ENCODE data around the gene TBC1D4.

The TBC1D4 gene

GRCh38 chr13:75443356-75443958 lies 38.5 kb downstream of the TBC1D4 start:
- no peak overlapping the region for H3K4me2 ChIP-seq (ENCODE audit: low read length)
- no peaks in the 10 kb centered on the region for H3K27me3 ChIP-seq (ENCODE audit: insufficient read depth, low read length)
- H3K79me1 ChIP-seq (ENCODE audit: low read length), result no peaks in the 10 kb centered on the region
- no peak for DNase-seq
- no CpG with 5 or more reads among the region's 8 CpGs for WGBS (ENCODE audit: extremely low coverage, insufficient coverage, insufficient read length)
- H3K9ac ChIP-seq (ENCODE audit: low read length), result no peak overlapping the region
- no peak overlapping the region for H4K91ac ChIP-seq (ENCODE audit: low read depth, low read length)
- no peaks in the 10 kb centered on the region for H3K36me3 ChIP-seq (ENCODE audit: control insufficient read depth in 1 of 2, insufficient read depth in 2 of 2, low read length in 2 of 2)
- no peak overlapping the region for H3K18ac ChIP-seq (ENCODE audit: low read length)
- H2BK5ac ChIP-seq (ENCODE audit: low read depth, low read length, poor library complexity), result no peak overlapping the region
- H3K4ac ChIP-seq (ENCODE audit: low read depth, low read length), result no peak overlapping the region
- H3K23ac ChIP-seq (ENCODE audit: low read length), result no peak overlapping the region
- no peak overlapping the region for H2BK12ac ChIP-seq (ENCODE audit: low read length)
- no peak overlapping the region for H3K14ac ChIP-seq (ENCODE audit: low read length)
- H3K4me1 ChIP-seq (ENCODE audit: control insufficient read depth in 1 of 2, insufficient read depth in 2 of 2, low read length in 2 of 2), result no peaks in the 10 kb centered on the region
- no peak overlapping the region for H4K8ac ChIP-seq (ENCODE audit: low read depth, low read length)
- H3K27ac ChIP-seq (ENCODE audit: low read depth, low read length), result no peak overlapping the region
- no peaks in the 10 kb centered on the region for H3K79me2 ChIP-seq (ENCODE audit: control insufficient read depth, insufficient read depth, low read length, poor library complexity)
- no peak overlapping the region for H3K4me3 ChIP-seq (ENCODE audit: low read depth, low read length)
- no peak overlapping the region for H2AK5ac ChIP-seq (ENCODE audit: low read length)
- H2BK120ac ChIP-seq (ENCODE audit: insufficient read depth, low read length, poor library complexity), result no peak overlapping the region
- H2AFZ ChIP-seq (ENCODE audit: insufficient read depth, low read length, poor library complexity), result no peak overlapping the region
- no peaks in the 10 kb centered on the region for H3K9me3 ChIP-seq (ENCODE audit: insufficient read depth, low read depth, low read length)
- no peak overlapping the region for H4K12ac ChIP-seq (ENCODE audit: low read depth, low read length)

GRCh38 chr13:75442736-75443234 lies 39.2 kb downstream of the TBC1D4 start:
- Histone ChIP-seq H2AFZ (ENCODE audit: insufficient read depth, low read length, poor library complexity) (no peak overlapping the region), H3K79me2 (ENCODE audit: control insufficient read depth, insufficient read depth, low read length, poor library complexity) (no peaks in the 10 kb centered on the region), H4K8ac (ENCODE audit: low read depth, low read length) (no peak overlapping the region), H3K4me1 (ENCODE audit: control insufficient read depth in 1 of 2, insufficient read depth in 2 of 2, low read length in 2 of 2) (no peaks in the 10 kb centered on the region), H3K18ac (ENCODE audit: low read length) (no peak overlapping the region), H3K23ac (ENCODE audit: low read length) (no peak overlapping the region), H4K12ac (ENCODE audit: low read depth, low read length) (no peak overlapping the region), H2AK5ac (ENCODE audit: low read length) (no peak overlapping the region), H3K4me2 (ENCODE audit: low read length) (no peak overlapping the region), H3K9me3 (ENCODE audit: insufficient read depth, low read depth, low read length) (no peaks in the 10 kb centered on the region), H3K27ac (ENCODE audit: low read depth, low read length) (no peak overlapping the region), H2BK120ac (ENCODE audit: insufficient read depth, low read length, poor library complexity) (no peak overlapping the region), H3K36me3 (ENCODE audit: control insufficient read depth in 1 of 2, insufficient read depth in 2 of 2, low read length in 2 of 2) (no peaks in the 10 kb centered on the region), H3K4me3 (ENCODE audit: low read depth, low read length) (no peak overlapping the region), H3K9ac (ENCODE audit: low read length) (no peak overlapping the region), H4K91ac (ENCODE audit: low read depth, low read length) (no peak overlapping the region), H2BK12ac (ENCODE audit: low read length) (no peak overlapping the region), H3K4ac (ENCODE audit: low read depth, low read length) (no peak overlapping the region), H3K79me1 (ENCODE audit: low read length) (no peaks in the 10 kb centered on the region), H2BK5ac (ENCODE audit: low read depth, low read length, poor library complexity) (no peak overlapping the region), H3K14ac (ENCODE audit: low read length) (no peak overlapping the region), H3K27me3 (ENCODE audit: insufficient read depth, low read length) (no peaks in the 10 kb centered on the region)
- no CpG with 5 or more reads among the region's 6 CpGs for WGBS (ENCODE audit: extremely low coverage, insufficient coverage, insufficient read length)
- DNase-seq, result no peak

- Histone ChIP-seq H2BK5ac (ENCODE audit: low read depth, low read length, poor library complexity) (no peak overlapping the region), H3K9me3 (ENCODE audit: insufficient read depth, low read depth, low read length) (no peaks in the 10 kb centered on the region), H3K23ac (ENCODE audit: low read length) (no peak overlapping the region), H3K36me3 (ENCODE audit: control insufficient read depth in 1 of 2, insufficient read depth in 2 of 2, low read length in 2 of 2) (no peaks in the 10 kb centered on the region), H3K4me3 (ENCODE audit: low read depth, low read length) (no peak overlapping the region), H2AFZ (ENCODE audit: insufficient read depth, low read length, poor library complexity) (no peak overlapping the region), H3K4ac (ENCODE audit: low read depth, low read length) (no peak overlapping the region), H3K9ac (ENCODE audit: low read length) (no peak overlapping the region), H4K8ac (ENCODE audit: low read depth, low read length) (no peak overlapping the region), H3K14ac (ENCODE audit: low read length) (no peak overlapping the region), H3K4me1 (ENCODE audit: control insufficient read depth in 1 of 2, insufficient read depth in 2 of 2, low read length in 2 of 2) (no peaks in the 10 kb centered on the region), H2BK120ac (ENCODE audit: insufficient read depth, low read length, poor library complexity) (no peak overlapping the region), H4K91ac (ENCODE audit: low read depth, low read length) (no peak overlapping the region), H3K27me3 (ENCODE audit: insufficient read depth, low read length) (no peaks in the 10 kb centered on the region), H2BK12ac (ENCODE audit: low read length) (no peak overlapping the region), H3K79me1 (ENCODE audit: low read length) (no peaks in the 10 kb centered on the region), H3K27ac (ENCODE audit: low read depth, low read length) (no peak overlapping the region), H3K18ac (ENCODE audit: low read length) (no peak overlapping the region), H2AK5ac (ENCODE audit: low read length) (no peak overlapping the region), H4K12ac (ENCODE audit: low read depth, low read length) (no peak overlapping the region), H3K4me2 (ENCODE audit: low read length) (no peak overlapping the region), H3K79me2 (ENCODE audit: control insufficient read depth, insufficient read depth, low read length, poor library complexity) (no peaks in the 10 kb centered on the region)
- WGBS (ENCODE audit: extremely low coverage, insufficient coverage, insufficient read length), result no CpG with 5 or more reads among the region's 2 CpGs
- no peak for DNase-seq
These were observed 41.9 kb downstream of the TBC1D4 start for GRCh38 chr13:75440100-75440499.

- Histone ChIP-seq H2BK5ac (ENCODE audit: low read depth, low read length, poor library complexity) (no peak overlapping the region), H2AFZ (ENCODE audit: insufficient read depth, low read length, poor library complexity) (no peak overlapping the region), H3K14ac (ENCODE audit: low read length) (no peak overlapping the region), H4K8ac (ENCODE audit: low read depth, low read length) (no peak overlapping the region), H3K4me3 (ENCODE audit: low read depth, low read length) (no peak overlapping the region), H3K27ac (ENCODE audit: low read depth, low read length) (no peak overlapping the region), H3K36me3 (ENCODE audit: control insufficient read depth in 1 of 2, insufficient read depth in 2 of 2, low read length in 2 of 2) (no peaks in the 10 kb centered on the region), H3K9ac (ENCODE audit: low read length) (no peak overlapping the region), H3K4me1 (ENCODE audit: control insufficient read depth in 1 of 2, insufficient read depth in 2 of 2, low read length in 2 of 2) (no peaks in the 10 kb centered on the region), H4K91ac (ENCODE audit: low read depth, low read length) (no peak overlapping the region), H3K27me3 (ENCODE audit: insufficient read depth, low read length) (no peaks in the 10 kb centered on the region), H2BK12ac (ENCODE audit: low read length) (no peak overlapping the region), H2AK5ac (ENCODE audit: low read length) (no peak overlapping the region), H2BK120ac (ENCODE audit: insufficient read depth, low read length, poor library complexity) (no peak overlapping the region), H3K79me2 (ENCODE audit: control insufficient read depth, insufficient read depth, low read length, poor library complexity) (no peaks in the 10 kb centered on the region), H3K9me3 (ENCODE audit: insufficient read depth, low read depth, low read length) (no peaks in the 10 kb centered on the region), H3K23ac (ENCODE audit: low read length) (no peak overlapping the region), H3K18ac (ENCODE audit: low read length) (no peak overlapping the region), H4K12ac (ENCODE audit: low read depth, low read length) (no peak overlapping the region), H3K4me2 (ENCODE audit: low read length) (no peak overlapping the region), H3K4ac (ENCODE audit: low read depth, low read length) (no peak overlapping the region), H3K79me1 (ENCODE audit: low read length) (no peaks in the 10 kb centered on the region)
- WGBS (ENCODE audit: extremely low coverage, insufficient coverage, insufficient read length), result no CpG with 5 or more reads among the region's 4 CpGs
- DNase-seq, result no peak
These were observed 44.2 kb downstream of the TBC1D4 start for GRCh38 chr13:75437582-75438318.
